H1 (cell line): ENCODE measurements around the gene LSM11. TPM values are rescaled to one million over a fixed set of nuclear protein-coding genes. Genes with fewer than 3 reads are reported as not detected.

Source experiments
- CHD1 ChIP-seq: IDR thresholded peaks from 2 replicates; pipeline ENCODE4 v1.6.1; 2012; ENCODE audit warnings: low read depth, low read length, improper control_type of control experiment
- NRF1 ChIP-seq: IDR thresholded peaks from 2 replicates; pipeline ENCODE4 v1.6.1; 2011; ENCODE audit warnings: mild to moderate bottlenecking, low read depth, low read length, improper control_type of control experiment
- POU5F1 ChIP-seq: IDR thresholded peaks from 2 replicates; pipeline ENCODE4 v1.6.1; 2011; ENCODE audit warnings: low read depth, mild to moderate bottlenecking, low read length, moderate library complexity
- USF2 ChIP-seq: IDR thresholded peaks from 2 replicates; pipeline ENCODE4 v1.6.1; 2011; ENCODE audit warnings: low read length, improper control_type of control experiment
- YY1 ChIP-seq: IDR thresholded peaks from 2 replicates; pipeline ENCODE4 v1.6.1; 2011; ENCODE audit warnings: low read depth, mild to moderate bottlenecking, low read length
- polyA plus RNA-seq, 7 experiments: library from polyadenylated mRNA; depleted of rRNA in 3 of 7; stranded (reverse) in 5 of 7; unstranded in 2 of 7; fragments of >200 nt in 5 of 7; fragments of 200-250 nt in 2 of 7; gene quantifications; 1 replicate in 5 of 7; 2 replicates in 1 of 7; 4 replicates in 1 of 7; pipeline versions ENCODE4 v1.2.1 to v1.2.3, GENCODE V29; 2011 to 2013; ENCODE audit warnings: missing spikeins in 2 of 7, mixed read lengths in 2 of 7
- total RNA-seq: library from RNA; stranded (reverse); fragmentation: NEBNext Ultra II Directional; extraction: Animal tissue kit (Norgen Biotek cat#: 25700); gene quantifications from 2 replicates; pipeline ENCODE4 v1.2.1, GENCODE V29; 2021

Gene LSM11
- total and polyA plus RNA-seq, 2 of the 8 experiments (the other 6 are each of a cell fraction or from before 2014, with no cell fraction given), result 1.8 to 3.9 TPM

- TF ChIP-seq YY1 (no peak), CHD1 (no peak), USF2 (no peak), POU5F1 (no peak), NRF1 (no peak)
These were observed 9.1 kb upstream of the LSM11 start (continued) for GRCh38 chr5:157734436-157734835.
